ENCODE measurements around the gene SEMA3E.

SEMA3E gene

GRCh38 chr7:83652481-83652880 is 3.5 kb upstream of the SEMA3E start:
- WGBS (ENCODE audit: extremely low coverage, insufficient coverage, insufficient read length): no CpG with 5 or more reads among the region's 1 CpG

DNA sequence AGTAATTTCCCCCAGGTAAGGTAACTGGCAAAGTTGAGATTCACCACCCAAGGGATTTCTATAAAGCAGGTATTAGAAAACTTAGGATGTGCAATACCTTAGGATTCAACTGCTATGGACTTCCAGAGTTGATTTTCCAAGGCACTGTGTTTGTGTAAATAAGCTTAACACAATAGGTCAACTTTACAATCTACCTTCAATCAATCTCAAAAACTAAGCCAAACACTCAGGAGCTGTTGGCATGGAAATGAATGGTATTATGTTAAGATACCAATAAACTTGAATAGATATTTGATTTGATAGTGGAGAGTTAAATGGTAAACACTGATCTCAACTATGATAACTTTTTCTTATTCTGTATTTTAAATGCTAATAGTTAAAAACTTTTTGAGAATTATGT is 762 bp upstream of the SEMA3E start:
- no peak overlapping the region for H2BK5ac ChIP-seq (ENCODE audit: low read depth, low read length, poor library complexity)
- no peaks in the 10 kb centered on the region for H3K36me3 ChIP-seq (ENCODE audit: control insufficient read depth in 1 of 2, insufficient read depth in 2 of 2, low read length in 2 of 2)
- no peak overlapping the region for H3K9ac ChIP-seq (ENCODE audit: low read length)
- H3K4me1 ChIP-seq (ENCODE audit: control insufficient read depth in 1 of 2, insufficient read depth in 2 of 2, low read length in 2 of 2): no peaks in the 10 kb centered on the region
- no peak overlapping the region for H3K4me3 ChIP-seq (ENCODE audit: low read depth, low read length)
- H3K4me2 ChIP-seq (ENCODE audit: low read length): no peak overlapping the region
- no peak overlapping the region for H4K12ac ChIP-seq (ENCODE audit: low read depth, low read length)
- H2BK120ac ChIP-seq (ENCODE audit: insufficient read depth, low read length, poor library complexity): no peak overlapping the region
- no peak overlapping the region for H3K27ac ChIP-seq (ENCODE audit: low read depth, low read length)
- no peaks in the 10 kb centered on the region for H3K9me3 ChIP-seq (ENCODE audit: insufficient read depth, low read depth, low read length)
- no peak overlapping the region for H3K4ac ChIP-seq (ENCODE audit: low read depth, low read length)
- no peak overlapping the region for H2AK5ac ChIP-seq (ENCODE audit: low read length)
- H3K14ac ChIP-seq (ENCODE audit: low read length): no peak overlapping the region
- no peaks in the 10 kb centered on the region for H3K79me1 ChIP-seq (ENCODE audit: low read length)
- H4K91ac ChIP-seq (ENCODE audit: low read depth, low read length): no peak overlapping the region
- no peak overlapping the region for H2BK12ac ChIP-seq (ENCODE audit: low read length)
- H3K79me2 ChIP-seq (ENCODE audit: control insufficient read depth, insufficient read depth, low read length, poor library complexity): no peaks in the 10 kb centered on the region
- no peak for DNase-seq
- H2AFZ ChIP-seq (ENCODE audit: insufficient read depth, low read length, poor library complexity): no peak overlapping the region
- H3K23ac ChIP-seq (ENCODE audit: low read length): no peak overlapping the region
- no peak overlapping the region for H4K8ac ChIP-seq (ENCODE audit: low read depth, low read length)
- no peak overlapping the region for H3K18ac ChIP-seq (ENCODE audit: low read length)
- no peaks in the 10 kb centered on the region for H3K27me3 ChIP-seq (ENCODE audit: insufficient read depth, low read length)

More at GRCh38 chr7:83652481-83652880, 3.5 kb upstream of the SEMA3E start:
- Histone ChIP-seq H3K79me2 (ENCODE audit: control insufficient read depth, insufficient read depth, low read length, poor library complexity) (no peaks in the 10 kb centered on the region), H3K27ac (ENCODE audit: low read depth, low read length) (no peak overlapping the region), H3K79me1 (ENCODE audit: low read length) (no peaks in the 10 kb centered on the region), H2AK5ac (ENCODE audit: low read length) (no peak overlapping the region), H3K4ac (ENCODE audit: low read depth, low read length) (no peak overlapping the region), H2AFZ (ENCODE audit: insufficient read depth, low read length, poor library complexity) (no peak overlapping the region), H4K8ac (ENCODE audit: low read depth, low read length) (no peak overlapping the region), H3K4me3 (ENCODE audit: low read depth, low read length) (no peak overlapping the region), H3K9ac (ENCODE audit: low read length) (no peak overlapping the region), H3K27me3 (ENCODE audit: insufficient read depth, low read length) (no peaks in the 10 kb centered on the region), H3K4me1 (ENCODE audit: control insufficient read depth in 1 of 2, insufficient read depth in 2 of 2, low read length in 2 of 2) (no peaks in the 10 kb centered on the region), H2BK120ac (ENCODE audit: insufficient read depth, low read length, poor library complexity) (no peak overlapping the region), H2BK5ac (ENCODE audit: low read depth, low read length, poor library complexity) (no peak overlapping the region), H2BK12ac (ENCODE audit: low read length) (no peak overlapping the region), H3K23ac (ENCODE audit: low read length) (no peak overlapping the region), H3K9me3 (ENCODE audit: insufficient read depth, low read depth, low read length) (no peaks in the 10 kb centered on the region), H4K91ac (ENCODE audit: low read depth, low read length) (no peak overlapping the region), H3K36me3 (ENCODE audit: control insufficient read depth in 1 of 2, insufficient read depth in 2 of 2, low read length in 2 of 2) (no peaks in the 10 kb centered on the region), H3K4me2 (ENCODE audit: low read length) (no peak overlapping the region), H3K18ac (ENCODE audit: low read length) (no peak overlapping the region), H4K12ac (ENCODE audit: low read depth, low read length) (no peak overlapping the region), H3K14ac (ENCODE audit: low read length) (no peak overlapping the region)
- no peak for DNase-seq

DNA sequence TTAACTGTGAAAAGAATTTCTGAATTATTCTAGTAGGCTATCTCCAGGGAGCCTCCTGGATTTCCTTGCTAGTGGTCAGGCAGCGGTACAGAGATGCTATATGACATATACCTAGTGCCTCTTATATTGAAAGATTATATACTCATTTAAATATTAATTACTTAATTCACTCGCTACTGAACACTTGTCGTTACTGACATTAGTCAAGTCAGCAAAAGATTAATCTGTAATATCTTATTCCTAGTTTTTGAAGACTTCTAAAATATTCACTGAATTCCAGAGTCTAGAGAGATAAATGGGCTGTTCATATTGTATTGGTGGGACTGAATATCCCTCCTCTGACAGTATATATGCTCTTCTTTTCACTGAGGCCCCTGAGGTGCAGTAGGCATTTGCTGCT is 2.9 kb downstream of the SEMA3E start:
- Histone ChIP-seq H3K27ac (ENCODE audit: low read depth, low read length) (no peak overlapping the region), H2BK12ac (ENCODE audit: low read length) (no peak overlapping the region), H2AK5ac (ENCODE audit: low read length) (no peak overlapping the region), H3K4me3 (ENCODE audit: low read depth, low read length) (no peak overlapping the region), H3K79me2 (ENCODE audit: control insufficient read depth, insufficient read depth, low read length, poor library complexity) (no peaks in the 10 kb centered on the region), H4K12ac (ENCODE audit: low read depth, low read length) (no peak overlapping the region), H2BK5ac (ENCODE audit: low read depth, low read length, poor library complexity) (no peak overlapping the region), H4K91ac (ENCODE audit: low read depth, low read length) (no peak overlapping the region), H4K8ac (ENCODE audit: low read depth, low read length) (no peak overlapping the region), H3K9ac (ENCODE audit: low read length) (no peak overlapping the region), H2BK120ac (ENCODE audit: insufficient read depth, low read length, poor library complexity) (no peak overlapping the region), H3K79me1 (ENCODE audit: low read length) (no peaks in the 10 kb centered on the region), H3K14ac (ENCODE audit: low read length) (no peak overlapping the region), H3K4me2 (ENCODE audit: low read length) (no peak overlapping the region), H3K27me3 (ENCODE audit: insufficient read depth, low read length) (no peaks in the 10 kb centered on the region), H3K4ac (ENCODE audit: low read depth, low read length) (no peak overlapping the region), H2AFZ (ENCODE audit: insufficient read depth, low read length, poor library complexity) (no peak overlapping the region), H3K4me1 (ENCODE audit: control insufficient read depth in 1 of 2, insufficient read depth in 2 of 2, low read length in 2 of 2) (no peaks in the 10 kb centered on the region), H3K23ac (ENCODE audit: low read length) (no peak overlapping the region), H3K36me3 (ENCODE audit: control insufficient read depth in 1 of 2, insufficient read depth in 2 of 2, low read length in 2 of 2) (no peaks in the 10 kb centered on the region), H3K18ac (ENCODE audit: low read length) (no peak overlapping the region), H3K9me3 (ENCODE audit: insufficient read depth, low read depth, low read length) (no peaks in the 10 kb centered on the region)
- DNase-seq: no peak
- no CpG with 5 or more reads among the region's 3 CpGs for WGBS (ENCODE audit: extremely low coverage, insufficient coverage, insufficient read length)

GRCh38 chr7:83643739-83644138 is 5.2 kb downstream of the SEMA3E start:
- H2AFZ ChIP-seq (ENCODE audit: insufficient read depth, low read length, poor library complexity): no peak overlapping the region
- H4K91ac ChIP-seq (ENCODE audit: low read depth, low read length): no peak overlapping the region
- H3K9me3 ChIP-seq (ENCODE audit: insufficient read depth, low read depth, low read length): no peaks in the 10 kb centered on the region
- H2BK12ac ChIP-seq (ENCODE audit: low read length): no peak overlapping the region
- H3K79me2 ChIP-seq (ENCODE audit: control insufficient read depth, insufficient read depth, low read length, poor library complexity): no peaks in the 10 kb centered on the region
- H3K79me1 ChIP-seq (ENCODE audit: low read length): no peaks in the 10 kb centered on the region
- H3K23ac ChIP-seq (ENCODE audit: low read length): no peak overlapping the region
- H3K36me3 ChIP-seq (ENCODE audit: control insufficient read depth in 1 of 2, insufficient read depth in 2 of 2, low read length in 2 of 2): no peaks in the 10 kb centered on the region
- H2AK5ac ChIP-seq (ENCODE audit: low read length): no peak overlapping the region
- H2BK5ac ChIP-seq (ENCODE audit: low read depth, low read length, poor library complexity): no peak overlapping the region
- no peak overlapping the region for H4K8ac ChIP-seq (ENCODE audit: low read depth, low read length)
- no peak overlapping the region for H3K4me2 ChIP-seq (ENCODE audit: low read length)
- no peak overlapping the region for H3K9ac ChIP-seq (ENCODE audit: low read length)
- H3K4ac ChIP-seq (ENCODE audit: low read depth, low read length): no peak overlapping the region
- H3K27me3 ChIP-seq (ENCODE audit: insufficient read depth, low read length): no peaks in the 10 kb centered on the region
- H3K14ac ChIP-seq (ENCODE audit: low read length): no peak overlapping the region
- H3K27ac ChIP-seq (ENCODE audit: low read depth, low read length): no peak overlapping the region
- no peak for DNase-seq
- H3K18ac ChIP-seq (ENCODE audit: low read length): no peak overlapping the region
- H3K4me1 ChIP-seq (ENCODE audit: control insufficient read depth in 1 of 2, insufficient read depth in 2 of 2, low read length in 2 of 2): no peaks in the 10 kb centered on the region
- H2BK120ac ChIP-seq (ENCODE audit: insufficient read depth, low read length, poor library complexity): no peak overlapping the region
- no peak overlapping the region for H3K4me3 ChIP-seq (ENCODE audit: low read depth, low read length)
- H4K12ac ChIP-seq (ENCODE audit: low read depth, low read length): no peak overlapping the region

GRCh38 chr7:83643012-83643411 is 5.9 kb downstream of the SEMA3E start:
- no peak for DNase-seq
- Histone ChIP-seq H3K9me3 (ENCODE audit: insufficient read depth, low read depth, low read length) (no peaks in the 10 kb centered on the region), H3K9ac (ENCODE audit: low read length) (no peak overlapping the region), H3K14ac (ENCODE audit: low read length) (no peak overlapping the region), H3K23ac (ENCODE audit: low read length) (no peak overlapping the region), H2BK120ac (ENCODE audit: insufficient read depth, low read length, poor library complexity) (no peak overlapping the region), H3K4me2 (ENCODE audit: low read length) (no peak overlapping the region), H2AFZ (ENCODE audit: insufficient read depth, low read length, poor library complexity) (no peak overlapping the region), H3K27me3 (ENCODE audit: insufficient read depth, low read length) (no peaks in the 10 kb centered on the region), H3K18ac (ENCODE audit: low read length) (no peak overlapping the region), H4K91ac (ENCODE audit: low read depth, low read length) (no peak overlapping the region), H2BK5ac (ENCODE audit: low read depth, low read length, poor library complexity) (no peak overlapping the region), H3K4ac (ENCODE audit: low read depth, low read length) (no peak overlapping the region), H2BK12ac (ENCODE audit: low read length) (no peak overlapping the region), H3K4me1 (ENCODE audit: control insufficient read depth in 1 of 2, insufficient read depth in 2 of 2, low read length in 2 of 2) (no peaks in the 10 kb centered on the region), H3K4me3 (ENCODE audit: low read depth, low read length) (no peak overlapping the region), H2AK5ac (ENCODE audit: low read length) (no peak overlapping the region), H3K79me1 (ENCODE audit: low read length) (no peaks in the 10 kb centered on the region), H3K27ac (ENCODE audit: low read depth, low read length) (no peak overlapping the region), H4K8ac (ENCODE audit: low read depth, low read length) (no peak overlapping the region), H3K79me2 (ENCODE audit: control insufficient read depth, insufficient read depth, low read length, poor library complexity) (no peaks in the 10 kb centered on the region), H4K12ac (ENCODE audit: low read depth, low read length) (no peak overlapping the region), H3K36me3 (ENCODE audit: control insufficient read depth in 1 of 2, insufficient read depth in 2 of 2, low read length in 2 of 2) (no peaks in the 10 kb centered on the region)

All from trophoblast cell (in vitro differentiated cells and primary cell).